ENCODE measurements around the gene FGR. TPM values are rescaled to one million over a fixed set of nuclear protein-coding genes. Genes with fewer than 3 reads are reported as not detected.

FGR gene
- total RNA-seq, 1 donor: 10.8 TPM

DNA sequence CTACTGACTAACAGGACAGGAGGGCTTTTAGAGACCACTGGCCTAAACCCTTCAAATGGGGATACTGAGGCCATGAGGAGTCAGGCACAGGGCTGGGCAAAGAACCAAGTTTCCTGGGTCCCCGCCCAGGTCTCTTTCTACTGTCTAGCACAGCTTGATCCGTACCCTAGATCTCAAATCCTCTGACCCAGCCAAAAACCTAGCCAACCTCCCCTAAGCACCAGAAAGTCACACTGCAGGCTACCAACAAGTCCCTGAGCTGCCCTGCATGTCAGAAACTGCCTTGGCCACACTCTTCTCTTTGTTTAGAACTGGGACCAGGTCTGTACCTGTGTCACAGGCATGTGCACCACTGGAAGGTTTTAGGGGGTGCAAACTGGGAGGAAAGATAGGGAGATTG lies 64.6 kb downstream of the FGR start:
- DNase-seq (ENCODE audit: low read depth in 2 of 3, low spot score in 2 of 3): no peak

DNA sequence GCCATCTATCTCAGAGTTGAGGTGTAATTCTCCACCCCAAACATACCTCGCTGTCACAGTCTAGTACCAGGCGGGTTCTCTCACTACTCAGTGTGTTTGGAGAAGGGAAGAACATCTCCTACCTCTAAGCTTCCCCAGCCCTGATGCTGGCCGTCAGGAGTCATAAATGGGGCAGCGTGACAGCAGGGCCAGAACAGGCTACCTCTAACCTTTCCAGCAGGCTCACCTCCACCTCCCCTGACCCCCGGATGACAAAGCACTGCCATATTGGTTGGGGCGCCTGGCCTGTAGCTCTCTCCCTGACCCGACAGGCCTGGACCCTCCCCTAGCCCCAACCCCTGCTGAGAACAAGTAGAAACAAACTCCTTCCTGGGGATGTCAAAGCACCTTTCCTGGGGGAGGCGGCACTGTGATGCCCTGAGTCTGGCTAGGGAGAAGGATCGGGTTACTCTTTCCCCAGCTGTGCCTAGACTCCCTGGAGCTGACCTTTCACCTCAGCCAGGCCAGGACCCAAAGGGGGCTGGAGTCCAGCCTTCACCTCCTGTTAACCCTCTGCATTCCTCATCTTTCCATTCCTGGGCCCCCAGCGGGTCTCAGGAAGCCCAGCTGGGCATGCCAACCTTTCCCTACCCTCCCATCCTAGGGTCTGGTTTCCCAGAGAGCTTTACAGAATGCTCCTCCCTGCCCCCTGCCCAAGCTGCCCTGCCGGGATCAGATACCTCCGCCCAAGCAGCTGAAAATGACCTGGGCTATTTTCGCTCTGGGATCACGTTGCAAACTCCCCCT lies 65.3 kb downstream of the FGR start:
- no peak for DNase-seq (ENCODE audit: low read depth in 2 of 3, low spot score in 2 of 3)

DNA sequence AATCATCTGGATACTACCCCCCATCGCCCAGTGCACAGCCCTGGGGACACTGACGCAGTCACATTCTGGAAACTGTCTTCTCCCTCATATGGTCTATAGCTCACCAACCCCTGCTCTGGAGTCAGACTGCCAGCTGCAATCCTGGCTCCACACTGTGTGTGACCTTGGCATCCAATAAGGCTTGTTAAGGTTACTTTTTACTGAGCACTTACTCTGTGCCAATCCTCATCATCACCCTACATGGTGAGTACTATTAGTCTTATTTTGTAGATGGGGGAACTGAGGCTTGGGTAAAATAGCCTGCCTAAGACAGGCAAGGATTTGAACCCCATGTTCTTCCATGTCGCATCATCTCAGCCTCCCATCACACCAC lies 65.9 kb downstream of the FGR start:
- DNase-seq (ENCODE audit: low read depth in 2 of 3, low spot score in 2 of 3): no peak

DNA sequence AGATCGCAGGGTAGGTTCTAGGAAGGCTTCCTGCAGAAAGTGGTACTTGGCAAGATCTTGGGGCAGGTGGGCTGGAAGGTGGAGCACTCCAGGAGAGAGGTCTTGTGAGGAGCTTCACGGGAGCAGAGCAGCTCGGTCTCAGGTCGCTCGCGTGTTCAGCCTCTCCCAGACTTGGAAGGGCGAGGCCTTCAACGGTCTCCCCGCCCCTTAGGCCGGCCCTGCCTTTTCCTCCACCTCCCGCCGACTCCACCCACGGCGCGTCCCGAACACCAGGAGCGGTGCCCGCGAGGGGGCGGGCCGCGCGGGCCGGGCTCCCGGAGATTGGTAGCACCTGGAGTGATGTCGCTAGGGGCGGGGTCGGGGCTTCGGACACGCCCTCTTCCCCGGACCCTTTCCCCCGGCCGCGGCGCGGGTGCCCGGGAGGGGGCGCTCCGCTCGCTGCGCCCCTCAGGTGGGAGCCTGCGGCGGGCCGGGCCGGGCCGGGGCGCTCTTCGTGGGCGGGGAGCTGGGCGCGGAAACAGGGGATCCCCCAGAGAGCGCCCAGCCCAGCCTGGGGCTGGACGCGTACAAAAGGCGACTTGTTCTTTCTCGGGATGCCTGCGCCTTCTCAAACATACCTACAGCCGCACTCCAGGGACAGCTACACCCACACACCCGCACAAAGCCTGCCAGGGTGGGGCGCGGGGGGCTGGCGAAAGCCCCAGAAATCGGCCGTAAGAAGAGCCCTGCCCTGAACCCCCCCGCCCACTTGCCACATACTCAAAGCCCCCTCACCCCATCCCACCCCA lies 66.5 kb downstream of the FGR start:
- DNase-seq (ENCODE audit: low read depth in 2 of 3, low spot score in 2 of 3): peak; percentile 88 to 96 (median 95)

DNA sequence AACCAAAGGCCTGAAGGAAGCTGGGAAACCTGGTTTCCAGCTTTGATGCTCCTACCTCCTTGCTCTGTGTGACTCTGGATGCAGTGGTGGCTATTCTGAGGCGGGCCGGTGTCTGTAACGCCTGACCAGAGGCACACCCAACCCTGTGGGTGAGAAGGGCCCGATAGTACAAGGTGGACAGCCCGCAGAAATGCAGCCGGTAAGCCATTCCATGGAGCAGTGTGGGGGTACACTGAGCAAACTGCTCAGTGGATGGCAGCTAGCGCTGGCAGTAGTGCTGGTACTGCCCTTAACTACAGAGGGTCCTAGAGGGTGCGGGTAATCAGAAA lies 67.0 kb downstream of the FGR start:
- DNase-seq (ENCODE audit: low read depth in 2 of 3, low spot score in 2 of 3): no peak

DNA sequence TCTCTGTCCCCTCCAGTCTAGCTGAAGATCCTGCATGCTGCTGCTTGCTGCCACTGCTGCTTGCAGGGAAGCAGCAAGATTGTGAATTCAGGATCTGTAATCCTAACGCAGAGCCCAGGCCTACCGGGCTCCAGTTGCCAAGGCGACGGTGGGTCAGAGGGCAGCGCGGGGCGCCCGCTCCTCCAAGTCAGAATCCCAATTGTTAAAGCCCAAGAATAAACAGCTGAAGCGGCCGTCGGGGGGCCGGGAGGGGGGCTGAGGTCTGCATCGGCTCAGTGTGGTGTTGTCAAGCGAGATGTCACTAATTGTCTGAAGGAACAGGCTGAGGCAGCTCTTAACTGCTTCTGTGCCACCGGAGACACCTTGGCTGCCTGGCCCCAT lies 67.8 kb downstream of the FGR start:
- no peak for DNase-seq (ENCODE audit: low read depth in 2 of 3, low spot score in 2 of 3)

DNA sequence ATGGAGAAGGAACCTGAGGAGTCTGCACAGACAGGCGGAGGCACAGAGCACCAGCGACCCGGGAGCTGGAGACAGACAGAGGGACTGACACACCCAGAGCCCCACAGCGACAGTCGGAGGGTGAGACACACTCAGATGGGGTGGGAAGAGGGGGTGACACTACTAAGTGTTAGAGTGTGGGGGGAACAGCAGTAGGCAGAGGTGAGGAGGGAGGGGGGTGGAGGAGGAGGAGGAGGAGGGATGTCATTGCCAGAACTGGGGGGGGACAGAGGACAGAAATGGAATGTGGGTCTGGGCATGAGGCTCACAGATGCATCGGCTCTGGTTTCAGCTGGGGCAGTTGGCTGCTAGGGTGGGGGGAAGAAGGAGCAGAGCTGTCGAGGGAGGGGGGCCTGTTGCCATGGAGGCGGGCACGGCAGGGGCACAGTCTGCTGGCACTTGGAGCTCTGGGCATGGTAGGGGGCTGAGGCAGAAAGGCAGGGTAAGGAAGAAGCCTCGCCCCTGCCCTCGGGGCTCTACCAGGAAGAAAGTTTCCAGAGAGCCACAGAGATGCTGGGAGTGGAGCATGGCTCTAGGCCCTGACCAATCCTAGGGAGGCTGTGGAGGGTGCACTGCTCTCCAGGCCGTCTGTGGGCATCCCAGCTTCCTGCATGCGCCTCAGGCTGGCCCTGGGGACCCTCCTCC lies 68.4 kb downstream of the FGR start:
- no peak for DNase-seq (ENCODE audit: low read depth in 2 of 3, low spot score in 2 of 3)

DNA sequence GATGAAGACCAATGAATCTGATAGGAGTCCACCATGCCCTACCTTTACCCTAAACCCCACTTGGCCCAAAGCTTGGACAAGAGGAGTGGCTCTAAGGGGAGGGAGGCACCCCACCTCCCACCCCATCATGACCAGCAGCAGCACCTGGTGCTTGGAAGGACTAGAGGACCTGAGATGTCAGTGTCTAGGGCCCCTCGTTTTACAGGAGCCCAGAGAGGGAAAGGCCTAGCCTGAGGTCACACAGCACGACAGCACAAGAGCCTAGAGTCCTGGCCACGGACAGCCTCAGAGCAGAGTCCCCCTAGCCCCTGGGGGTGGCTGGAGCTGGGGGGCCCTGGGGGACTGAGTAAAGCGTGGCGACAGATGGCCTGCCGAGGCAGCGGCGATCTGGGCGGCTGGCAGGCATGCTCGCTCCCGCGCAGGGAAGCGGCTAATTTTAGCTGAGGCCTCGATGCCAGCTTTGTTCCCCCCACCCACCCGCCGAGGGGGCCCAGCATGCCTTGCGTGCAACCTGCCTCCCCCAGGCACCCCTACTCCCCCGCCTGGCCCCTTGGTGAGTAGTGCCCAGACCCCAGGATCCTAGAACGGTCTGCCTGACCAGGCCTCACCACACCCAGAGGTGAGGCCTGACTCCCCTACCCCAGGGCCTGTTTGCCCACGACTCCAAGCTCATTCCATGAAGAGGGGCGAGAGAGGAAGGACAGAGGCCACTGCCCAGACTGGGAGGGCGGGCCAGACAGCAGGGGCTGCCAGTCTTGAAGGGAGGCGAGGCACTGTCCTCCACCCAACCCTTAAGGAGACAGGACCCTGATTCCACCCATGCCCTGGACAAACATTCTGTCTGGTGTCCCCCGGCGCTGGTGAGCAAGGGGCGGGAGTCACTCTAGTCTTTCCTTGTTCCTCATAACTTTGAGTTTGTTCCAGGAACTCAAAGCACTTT lies 70.0 kb downstream of the FGR start:
- no peak for DNase-seq (ENCODE audit: low read depth in 2 of 3, low spot score in 2 of 3)

DNA sequence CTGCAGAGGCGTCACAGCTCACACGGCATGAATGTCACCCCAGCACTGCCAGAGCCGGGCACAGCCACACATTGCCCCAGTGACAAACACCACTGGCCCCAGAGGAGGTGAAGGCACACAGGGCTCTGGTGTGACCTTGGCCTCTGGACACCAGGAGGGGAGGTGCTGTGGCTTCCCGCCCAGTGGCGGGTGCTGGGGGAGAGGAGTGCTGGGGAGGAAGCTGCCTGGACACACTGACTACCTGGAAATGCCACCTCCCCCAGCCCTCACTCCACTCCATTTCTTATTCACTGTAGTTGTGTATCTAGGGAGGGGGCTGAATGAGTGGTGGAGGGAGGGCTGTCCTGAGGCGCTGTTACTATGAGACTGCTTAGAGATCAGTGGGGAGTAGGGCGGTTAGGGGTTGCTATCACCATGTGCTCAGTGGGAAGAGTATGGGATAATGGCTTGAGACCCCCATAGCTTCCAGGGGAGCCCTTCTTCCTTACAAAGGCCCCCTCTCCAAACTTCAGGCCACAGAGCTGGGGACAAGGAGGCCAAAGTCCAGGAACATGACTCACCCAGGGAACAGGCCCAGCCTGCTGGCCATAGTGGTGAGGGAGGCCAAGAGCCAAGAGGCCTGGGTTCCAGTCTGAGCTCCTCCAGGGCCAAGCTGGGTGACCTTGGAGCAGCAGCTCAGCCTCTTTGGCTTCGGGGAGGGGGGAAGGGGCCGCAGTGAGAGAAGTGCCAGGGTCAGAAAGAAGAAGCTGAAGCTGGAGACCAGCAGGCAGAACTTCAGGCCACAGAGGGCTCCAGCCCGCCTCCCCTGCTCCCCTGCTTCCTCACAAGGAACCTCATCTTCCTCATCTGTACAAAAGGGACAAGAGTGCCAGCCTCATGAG lies 71.2 kb downstream of the FGR start:
- DNase-seq (ENCODE audit: low read depth in 2 of 3, low spot score in 2 of 3): no peak

DNA sequence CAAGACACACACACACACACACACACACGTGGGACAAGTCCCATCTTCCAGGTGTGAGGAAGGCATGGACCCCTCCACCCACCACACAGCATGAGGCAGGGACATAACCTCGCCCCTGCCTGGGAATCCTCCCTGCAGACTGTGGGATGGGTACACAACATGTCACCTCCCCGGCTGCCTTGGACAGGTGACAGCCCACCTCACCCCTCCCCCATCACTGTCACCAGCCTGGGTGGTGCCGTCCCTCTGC lies 71.7 kb downstream of the FGR start:
- no peak for DNase-seq (ENCODE audit: low read depth in 2 of 3, low spot score in 2 of 3)

DNA sequence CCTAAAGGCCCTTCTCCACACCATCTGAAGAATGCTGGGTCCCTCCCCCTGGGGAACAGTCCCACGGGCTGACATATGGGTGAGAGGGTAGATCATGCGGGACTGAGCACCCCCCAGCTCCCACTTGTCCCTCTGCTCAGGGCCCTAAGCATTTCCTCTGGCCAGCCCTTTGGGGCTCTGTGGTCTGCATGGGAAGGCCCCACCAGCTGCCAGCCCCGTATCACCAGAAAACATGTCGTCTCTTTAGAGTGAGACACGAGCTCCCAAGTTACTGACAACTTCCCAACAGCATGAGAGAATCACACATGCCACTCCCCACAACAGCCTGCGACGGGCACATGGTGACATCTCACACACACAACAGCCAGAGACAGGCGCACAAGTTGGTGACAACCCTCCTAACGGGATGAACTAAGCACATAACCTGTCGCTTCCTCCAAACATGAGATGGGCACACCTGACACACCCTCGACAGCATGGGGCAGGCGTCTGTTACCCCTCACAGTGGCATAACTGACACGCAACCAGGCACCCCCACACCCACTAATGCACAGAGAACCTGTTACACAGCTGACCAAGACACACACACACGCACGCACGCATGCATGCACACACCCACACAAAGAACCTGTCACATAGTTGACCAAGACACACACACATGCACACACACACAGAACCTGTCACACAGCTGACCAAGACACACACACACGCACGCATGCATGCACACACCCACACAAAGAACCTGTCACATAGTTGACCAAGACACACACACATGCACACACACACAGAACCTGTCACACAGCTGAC lies 72.2 kb downstream of the FGR start:
- DNase-seq (ENCODE audit: low read depth in 2 of 3, low spot score in 2 of 3): no peak

Small RNA genes lying within 50 kb of the gene (small RNA-seq; reads per million reads assigned to genes)
- gene AL031729.1: not detected
- gene RNU6-949P: not detected

Other genes starting within 250 kb of the FGR start
- 4.3 TPM for gene GPR3, start 242.6 kb downstream of the FGR start, total RNA-seq
- gene WASF2, start 145.0 kb downstream of the FGR start, total RNA-seq: 43.9 TPM
- 20.5 TPM for gene AHDC1, start 31.0 kb downstream of the FGR start, total RNA-seq
- gene IFI6, start 37.0 kb upstream of the FGR start, total RNA-seq: 118 TPM
- gene FAM76A, start 90.8 kb upstream of the FGR start, total RNA-seq: 10.2 TPM
- 7.5 TPM for gene STX12, start 138.0 kb upstream of the FGR start, total RNA-seq
- gene PPP1R8, start 195.6 kb upstream of the FGR start, total RNA-seq: 37.4 TPM
- 181 TPM for gene THEMIS2, start 237.4 kb upstream of the FGR start, total RNA-seq